Measurements from ENCODE around the gene RNF151. TPM values are rescaled to one million over a fixed set of nuclear protein-coding genes. Genes with fewer than 3 reads are reported as not detected.

Gene RNF151
- total RNA-seq, 2 experiments from 2014 or later, result not detected

DNA sequence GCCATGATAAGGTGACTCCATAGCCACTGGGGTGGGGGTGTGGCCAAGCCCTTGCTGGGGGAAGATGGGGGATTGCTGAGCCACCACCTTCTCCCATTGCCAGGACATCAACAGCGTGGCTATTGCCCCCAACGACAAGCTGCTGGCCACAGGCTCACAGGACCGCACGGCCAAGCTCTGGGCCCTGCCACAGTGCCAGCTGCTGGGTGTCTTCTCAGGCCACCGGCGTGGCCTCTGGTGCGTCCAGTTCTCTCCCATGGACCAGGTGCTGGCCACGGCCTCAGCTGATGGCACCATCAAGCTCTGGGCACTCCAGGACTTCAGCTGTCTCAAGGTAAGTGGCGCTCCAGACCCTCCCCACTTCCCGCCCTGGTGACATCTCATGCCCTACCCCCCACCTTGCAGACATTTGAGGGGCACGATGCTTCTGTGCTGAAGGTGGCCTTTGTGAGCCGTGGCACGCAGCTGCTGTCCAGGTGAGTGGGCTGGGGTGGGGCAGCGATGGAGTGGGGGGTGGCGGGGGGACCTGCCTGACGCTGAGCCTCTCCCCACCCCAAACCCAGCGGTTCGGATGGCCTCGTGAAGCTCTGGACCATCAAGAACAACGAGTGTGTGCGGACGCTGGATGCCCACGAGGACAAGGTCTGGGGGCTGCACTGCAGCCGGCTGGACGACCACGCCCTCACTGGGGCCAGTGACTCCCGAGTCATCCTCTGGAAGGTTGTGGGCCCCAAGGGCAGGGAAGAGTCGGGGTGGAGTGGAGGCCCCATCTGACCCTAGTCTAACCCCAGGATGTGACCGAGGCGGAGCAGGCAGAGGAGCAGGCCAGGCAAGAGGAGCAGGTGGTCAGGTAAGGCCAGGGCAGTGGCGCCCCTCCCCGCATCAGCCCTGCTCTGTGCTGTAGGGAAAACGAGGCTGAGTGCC, 10.6 kb downstream of the RNF151 start:
- Histone ChIP-seq H3K4me3 (ENCODE audit: low read depth, low read length, poor library complexity, severe bottlenecking) (no peak overlapping the region), H3K4me2 (ENCODE audit: low read length) (no peak overlapping the region), H3K27ac (ENCODE audit: low read depth, low read length, poor library complexity, severe bottlenecking) (no peak overlapping the region), H3K36me3 (ENCODE audit: insufficient read depth, low read length) (peaks cover 54% of the 10 kb centered on the region), H4K20me1 (ENCODE audit: insufficient read depth, low read length) (no peaks in the 10 kb centered on the region), H2AFZ (ENCODE audit: low read length) (no peak overlapping the region), H3K9me3 (ENCODE audit: low read length) (no peaks in the 10 kb centered on the region), H3K79me2 (ENCODE audit: insufficient read depth, low read depth, low read length) (peaks cover 17% of the 10 kb centered on the region), H3K4me1 (ENCODE audit: insufficient read depth, low read length, poor library complexity, severe bottlenecking) (peaks cover 8% of the 10 kb centered on the region), H3K9me2 (ENCODE audit: insufficient read depth, low read length) (no peaks in the 10 kb centered on the region)
- ChIA-PET POLR2A (no interaction called here), CTCF (ENCODE audit: unreplicated experiment) (no interaction called here)
- BruUV-seq (replicated peaks), result no TSS peak
- intact Hi-C loops (cut with micrococcal nuclease; ENCODE audit: unreplicated experiment), result no loop called here
- no peak for DNase-seq (ENCODE audit: low spot score)
- TF ChIP-seq EZH2phosphoT487 (IDR thresholded peaks at IDR 0.05; ENCODE audit: borderline replicate concordance, low read depth, low read length) (no peak), CTCF (conservative IDR thresholded peaks at IDR 0.05; ENCODE audit: low read length) (no peak)

- no peak overlapping the region for H2AFZ ChIP-seq (ENCODE audit: low read length)
- intact Hi-C loops (cut with micrococcal nuclease; ENCODE audit: unreplicated experiment), result no loop called here
- TSS peak; percentile 51 for BruUV-seq (replicated peaks)
- DNase-seq (ENCODE audit: low spot score), result no peak
- H3K27ac ChIP-seq (ENCODE audit: low read depth, low read length, poor library complexity, severe bottlenecking), result no peak overlapping the region
- H3K4me3 ChIP-seq (ENCODE audit: low read depth, low read length, poor library complexity, severe bottlenecking), result no peak overlapping the region
- H3K36me3 ChIP-seq (ENCODE audit: insufficient read depth, low read length), result peaks cover 54% of the 10 kb centered on the region
- TF ChIP-seq CTCF (conservative IDR thresholded peaks at IDR 0.05; ENCODE audit: low read length) (no peak), EZH2phosphoT487 (IDR thresholded peaks at IDR 0.05; ENCODE audit: borderline replicate concordance, low read depth, low read length) (no peak)
- ChIA-PET POLR2A (no interaction called here), CTCF (ENCODE audit: unreplicated experiment) (no interaction called here)
- H4K20me1 ChIP-seq (ENCODE audit: insufficient read depth, low read length), result no peaks in the 10 kb centered on the region
- H3K9me3 ChIP-seq (ENCODE audit: low read length), result no peaks in the 10 kb centered on the region
- peaks cover 11% of the 10 kb centered on the region for H3K79me2 ChIP-seq (ENCODE audit: insufficient read depth, low read depth, low read length)
- H3K9me2 ChIP-seq (ENCODE audit: insufficient read depth, low read length), result no peaks in the 10 kb centered on the region
- H3K4me1 ChIP-seq (ENCODE audit: insufficient read depth, low read length, poor library complexity, severe bottlenecking), result peaks cover 7% of the 10 kb centered on the region
- no peak overlapping the region for H3K4me2 ChIP-seq (ENCODE audit: low read length)
Measured at GRCh38 chr16:1977875-1978268, 11.2 kb downstream of the RNF151 start.

GRCh38 chr16:1978476-1979120, 11.9 kb downstream of the RNF151 start:
- no peak overlapping the region for H3K4me2 ChIP-seq (ENCODE audit: low read length)
- no TSS peak for BruUV-seq (replicated peaks)
- ChIA-PET POLR2A (no interaction called here), CTCF (ENCODE audit: unreplicated experiment) (no interaction called here)
- DNase-seq (ENCODE audit: low spot score), result no peak
- TF ChIP-seq CTCF (conservative IDR thresholded peaks at IDR 0.05; ENCODE audit: low read length), result no peak
- TF ChIP-seq EZH2phosphoT487 (IDR thresholded peaks at IDR 0.05; ENCODE audit: borderline replicate concordance, low read depth, low read length), result no peak
- no peak overlapping the region for H3K27ac ChIP-seq (ENCODE audit: low read depth, low read length, poor library complexity, severe bottlenecking)
- H3K79me2 ChIP-seq (ENCODE audit: insufficient read depth, low read depth, low read length), result peaks cover 3% of the 10 kb centered on the region
- H2AFZ ChIP-seq (ENCODE audit: low read length), result no peak overlapping the region
- H3K36me3 ChIP-seq (ENCODE audit: insufficient read depth, low read length), result peaks cover 54% of the 10 kb centered on the region
- H4K20me1 ChIP-seq (ENCODE audit: insufficient read depth, low read length), result no peaks in the 10 kb centered on the region
- H3K9me3 ChIP-seq (ENCODE audit: low read length), result no peaks in the 10 kb centered on the region
- H3K9me2 ChIP-seq (ENCODE audit: insufficient read depth, low read length), result no peaks in the 10 kb centered on the region
- H3K4me3 ChIP-seq (ENCODE audit: low read depth, low read length, poor library complexity, severe bottlenecking), result no peak overlapping the region
- intact Hi-C loops (cut with micrococcal nuclease; ENCODE audit: unreplicated experiment), result no loop called here
- H3K4me1 ChIP-seq (ENCODE audit: insufficient read depth, low read length, poor library complexity, severe bottlenecking), result peaks cover 4% of the 10 kb centered on the region

All from OCI-LY7 (cell line).